HepG2 (cell line): ENCODE measurements around the gene WDR45B. TPM values are rescaled to one million over a fixed set of nuclear protein-coding genes. Genes with fewer than 3 reads are reported as not detected.

Experiments
- GZF1 ChIP-seq: sonication (generic); formaldehyde crosslinking; IDR thresholded peaks from 2 replicates; pipeline ENCODE4 v1.5.1; 2020; ENCODE audit warnings: mild to moderate bottlenecking, missing genetic modification reagents
- MEIS2 ChIP-seq: sonication (generic); formaldehyde crosslinking; IDR thresholded peaks from 2 replicates; pipeline ENCODE4 v1.9.0; 2021; ENCODE audit warnings: mild to moderate bottlenecking, missing genetic modification reagents
- NR2F1 ChIP-seq, 2 experiments: fragments of 450-650 bp in 1 of 2; formaldehyde crosslinking in 1 of 2; IDR thresholded peaks; 2 replicates each; pipeline versions ENCODE4 v1.5.0 to v1.6.1; 2016 to 2020; ENCODE audit warnings: mild to moderate bottlenecking in 1 of 2, missing compliant biosample characterization in 1 of 2, missing genetic modification reagents in 1 of 2, moderate library complexity in 1 of 2
- REL ChIP-seq: sonication (generic); formaldehyde crosslinking; conservative IDR thresholded peaks from 2 replicates; pipeline ENCODE4 v1.8.0; 2022; ENCODE audit warnings: mild to moderate bottlenecking, missing genetic modification reagents, moderate library complexity
- SKI ChIP-seq: fragments of 450-650 bp; IDR thresholded peaks from one replicate; pipeline ENCODE4 v1.6.1; 2018; ENCODE audit warnings: mild to moderate bottlenecking; ENCODE audit not compliant: partially characterized antibody
- TBX3 ChIP-seq: fragments of 450-650 bp; IDR thresholded peaks from 2 replicates; pipeline ENCODE4 v1.6.1; 2017; ENCODE audit warnings: antibody characterized with exemption, mild to moderate bottlenecking, inconsistent platforms, borderline replicate concordance
- YY1 ChIP-seq: IDR thresholded peaks from 2 replicates; pipeline ENCODE4 v1.6.1; 2011; ENCODE audit warnings: low read length, low read depth, moderate library complexity, mild to moderate bottlenecking; ENCODE audit not compliant: insufficient read depth, insufficient replicate concordance
- ZNF329 ChIP-seq: sonication (generic); formaldehyde crosslinking; IDR thresholded peaks from 2 replicates; pipeline ENCODE4 v1.9.0; 2021; ENCODE audit warnings: low read depth, mild to moderate bottlenecking, missing genetic modification reagents
- polyA plus RNA-seq, 8 experiments: library from polyadenylated mRNA; depleted of rRNA in 3 of 8; stranded (reverse) in 7 of 8; unstranded in 1 of 8; fragments of >200 nt; fragmentation: Illumina TruSeq in 4 of 8; extraction: Trizol in 4 of 8; gene quantifications; 2 replicates each; pipeline versions ENCODE4 v1.2.1 to v1.2.3, GENCODE V29; 2011 to 2016; ENCODE audit warnings: low read depth in 4 of 8, missing spikeins in 1 of 8, mixed read lengths in 1 of 8; ENCODE audit not compliant: insufficient read depth in 1 of 8
- total RNA-seq, 5 experiments: library from RNA; depleted of rRNA; stranded (reverse); fragments of >200 nt; fragmentation: Illumina TruSeq; extraction: Trizol; gene quantifications; 2 replicates each; pipeline ENCODE4 v1.2.3, GENCODE V29; 2016; ENCODE audit warnings: low read depth in 1 of 5
- TF ChIP-seq, protein P1 (sequence below): sonication (generic); formaldehyde crosslinking; IDR thresholded peaks from 2 replicates; pipeline ENCODE4 v1.9.0; 2021; ENCODE audit warnings: mild to moderate bottlenecking, missing genetic modification reagents
- TF ChIP-seq, protein P2 (sequence below), 2 experiments: fragments of 450-650 bp in 1 of 2; sonication (generic) in 1 of 2; formaldehyde crosslinking in 1 of 2; IDR thresholded peaks; 2 replicates each; pipeline versions ENCODE4 v1.6.1 to v1.8.0; 2016 to 2022; ENCODE audit warnings: antibody characterized with exemption in 1 of 2, mild to moderate bottlenecking in 1 of 2, missing genetic modification reagents in 1 of 2

WDR45B gene
- total and polyA plus RNA-seq, 2 of the 13 experiments (the other 11 are each of a cell fraction or from before 2014, with no cell fraction given) = 86.2 to 155 TPM

DNA sequence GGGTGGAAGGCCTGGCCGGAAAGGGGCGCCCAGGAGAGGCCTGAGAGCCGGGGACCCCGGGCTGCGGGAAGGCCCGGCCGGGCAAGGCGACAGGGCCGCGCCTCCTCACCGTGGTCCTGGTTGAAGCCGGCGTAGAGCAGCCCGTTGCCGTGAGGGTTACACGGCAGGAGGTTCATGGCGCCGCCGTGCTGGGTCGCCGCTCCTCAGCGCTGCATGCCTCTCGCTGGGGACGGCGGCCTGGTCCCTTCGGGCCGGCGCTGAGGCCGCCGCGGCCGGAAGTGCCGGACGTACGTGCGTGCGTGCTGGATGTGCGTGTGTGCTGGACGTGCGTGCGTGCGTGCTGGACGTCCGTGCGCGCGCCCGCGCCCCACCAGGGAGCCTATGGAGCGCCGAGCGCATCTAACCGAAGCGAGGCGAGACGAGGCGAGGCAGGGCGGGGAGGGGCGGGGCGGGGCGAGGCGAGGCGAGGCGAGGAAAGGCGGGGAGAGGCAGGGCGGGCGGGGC is at the start of gene WDR45B (continued):
- TF ChIP-seq, protein P1, sequence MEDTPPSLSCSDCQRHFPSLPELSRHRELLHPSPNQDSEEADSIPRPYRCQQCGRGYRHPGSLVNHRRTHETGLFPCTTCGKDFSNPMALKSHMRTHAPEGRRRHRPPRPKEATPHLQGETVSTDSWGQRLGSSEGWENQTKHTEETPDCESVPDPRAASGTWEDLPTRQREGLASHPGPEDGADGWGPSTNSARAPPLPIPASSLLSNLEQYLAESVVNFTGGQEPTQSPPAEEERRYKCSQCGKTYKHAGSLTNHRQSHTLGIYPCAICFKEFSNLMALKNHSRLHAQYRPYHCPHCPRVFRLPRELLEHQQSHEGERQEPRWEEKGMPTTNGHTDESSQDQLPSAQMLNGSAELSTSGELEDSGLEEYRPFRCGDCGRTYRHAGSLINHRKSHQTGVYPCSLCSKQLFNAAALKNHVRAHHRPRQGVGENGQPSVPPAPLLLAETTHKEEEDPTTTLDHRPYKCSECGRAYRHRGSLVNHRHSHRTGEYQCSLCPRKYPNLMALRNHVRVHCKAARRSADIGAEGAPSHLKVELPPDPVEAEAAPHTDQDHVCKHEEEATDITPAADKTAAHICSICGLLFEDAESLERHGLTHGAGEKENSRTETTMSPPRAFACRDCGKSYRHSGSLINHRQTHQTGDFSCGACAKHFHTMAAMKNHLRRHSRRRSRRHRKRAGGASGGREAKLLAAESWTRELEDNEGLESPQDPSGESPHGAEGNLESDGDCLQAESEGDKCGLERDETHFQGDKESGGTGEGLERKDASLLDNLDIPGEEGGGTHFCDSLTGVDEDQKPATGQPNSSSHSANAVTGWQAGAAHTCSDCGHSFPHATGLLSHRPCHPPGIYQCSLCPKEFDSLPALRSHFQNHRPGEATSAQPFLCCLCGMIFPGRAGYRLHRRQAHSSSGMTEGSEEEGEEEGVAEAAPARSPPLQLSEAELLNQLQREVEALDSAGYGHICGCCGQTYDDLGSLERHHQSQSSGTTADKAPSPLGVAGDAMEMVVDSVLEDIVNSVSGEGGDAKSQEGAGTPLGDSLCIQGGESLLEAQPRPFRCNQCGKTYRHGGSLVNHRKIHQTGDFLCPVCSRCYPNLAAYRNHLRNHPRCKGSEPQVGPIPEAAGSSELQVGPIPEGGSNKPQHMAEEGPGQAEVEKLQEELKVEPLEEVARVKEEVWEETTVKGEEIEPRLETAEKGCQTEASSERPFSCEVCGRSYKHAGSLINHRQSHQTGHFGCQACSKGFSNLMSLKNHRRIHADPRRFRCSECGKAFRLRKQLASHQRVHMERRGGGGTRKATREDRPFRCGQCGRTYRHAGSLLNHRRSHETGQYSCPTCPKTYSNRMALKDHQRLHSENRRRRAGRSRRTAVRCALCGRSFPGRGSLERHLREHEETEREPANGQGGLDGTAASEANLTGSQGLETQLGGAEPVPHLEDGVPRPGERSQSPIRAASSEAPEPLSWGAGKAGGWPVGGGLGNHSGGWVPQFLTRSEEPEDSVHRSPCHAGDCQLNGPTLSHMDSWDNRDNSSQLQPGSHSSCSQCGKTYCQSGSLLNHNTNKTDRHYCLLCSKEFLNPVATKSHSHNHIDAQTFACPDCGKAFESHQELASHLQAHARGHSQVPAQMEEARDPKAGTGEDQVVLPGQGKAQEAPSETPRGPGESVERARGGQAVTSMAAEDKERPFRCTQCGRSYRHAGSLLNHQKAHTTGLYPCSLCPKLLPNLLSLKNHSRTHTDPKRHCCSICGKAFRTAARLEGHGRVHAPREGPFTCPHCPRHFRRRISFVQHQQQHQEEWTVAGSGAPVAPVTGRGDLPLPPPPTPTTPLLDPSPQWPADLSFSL = no peak
- 0 out of 2 replicates have a peak, but pooled peaks have one; percentile 76 for TF ChIP-seq REL (CRISPR knock-in tag)
- TF ChIP-seq SKI = peak; percentile 62
- TF ChIP-seq TBX3 = 0 out of 2 replicates have a peak, but pooled peaks have one; percentile 19
- peak; percentile 76; the same call in 1 of the 2 replicates for TF ChIP-seq GZF1
- TF ChIP-seq, protein P2, sequence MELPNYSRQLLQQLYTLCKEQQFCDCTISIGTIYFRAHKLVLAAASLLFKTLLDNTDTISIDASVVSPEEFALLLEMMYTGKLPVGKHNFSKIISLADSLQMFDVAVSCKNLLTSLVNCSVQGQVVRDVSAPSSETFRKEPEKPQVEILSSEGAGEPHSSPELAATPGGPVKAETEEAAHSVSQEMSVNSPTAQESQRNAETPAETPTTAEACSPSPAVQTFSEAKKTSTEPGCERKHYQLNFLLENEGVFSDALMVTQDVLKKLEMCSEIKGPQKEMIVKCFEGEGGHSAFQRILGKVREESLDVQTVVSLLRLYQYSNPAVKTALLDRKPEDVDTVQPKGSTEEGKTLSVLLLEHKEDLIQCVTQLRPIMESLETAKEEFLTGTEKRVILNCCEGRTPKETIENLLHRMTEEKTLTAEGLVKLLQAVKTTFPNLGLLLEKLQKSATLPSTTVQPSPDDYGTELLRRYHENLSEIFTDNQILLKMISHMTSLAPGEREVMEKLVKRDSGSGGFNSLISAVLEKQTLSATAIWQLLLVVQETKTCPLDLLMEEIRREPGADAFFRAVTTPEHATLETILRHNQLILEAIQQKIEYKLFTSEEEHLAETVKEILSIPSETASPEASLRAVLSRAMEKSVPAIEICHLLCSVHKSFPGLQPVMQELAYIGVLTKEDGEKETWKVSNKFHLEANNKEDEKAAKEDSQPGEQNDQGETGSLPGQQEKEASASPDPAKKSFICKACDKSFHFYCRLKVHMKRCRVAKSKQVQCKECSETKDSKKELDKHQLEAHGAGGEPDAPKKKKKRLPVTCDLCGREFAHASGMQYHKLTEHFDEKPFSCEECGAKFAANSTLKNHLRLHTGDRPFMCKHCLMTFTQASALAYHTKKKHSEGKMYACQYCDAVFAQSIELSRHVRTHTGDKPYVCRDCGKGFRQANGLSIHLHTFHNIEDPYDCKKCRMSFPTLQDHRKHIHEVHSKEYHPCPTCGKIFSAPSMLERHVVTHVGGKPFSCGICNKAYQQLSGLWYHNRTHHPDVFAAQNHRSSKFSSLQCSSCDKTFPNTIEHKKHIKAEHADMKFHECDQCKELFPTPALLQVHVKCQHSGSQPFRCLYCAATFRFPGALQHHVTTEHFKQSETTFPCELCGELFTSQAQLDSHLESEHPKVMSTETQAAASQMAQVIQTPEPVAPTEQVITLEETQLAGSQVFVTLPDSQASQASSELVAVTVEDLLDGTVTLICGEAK (IDR thresholded peaks at IDR 0.05) = no peak
- TF ChIP-seq, protein P2 (CRISPR knock-in tag; IDR thresholded peaks at IDR 0.05) = peak; percentile 95
- TF ChIP-seq YY1 = peak; percentile 82
- peak; percentile 81; the same call in 1 of the 2 replicates for TF ChIP-seq ZNF329 (CRISPR knock-in tag)
- no peak; the same call in 1 of the 2 replicates for TF ChIP-seq MEIS2
- no peak for TF ChIP-seq NR2F1 (CRISPR knock-in tag; IDR thresholded peaks at IDR 0.05)
